GM13976 (cell line): ENCODE data around the gene LRMDA.

Experiments
- DNase-seq: peaks from one replicate; pipeline ENCODE4 v3.0.0; 2012; ENCODE audit warnings: low spot score
- in situ Hi-C: fragments of 300-500 bp; cut with MboI; formaldehyde crosslinking; loops from one replicate; pipeline ENCODE4 v1.12.0; 2022; ENCODE audit warnings: low sequenced_read_pairs, mixed read lengths, inconsistent platforms; ENCODE audit not compliant: unreplicated experiment
- TF ChIP-seq, protein P1 (sequence below): IDR thresholded peaks from 2 replicates; pipeline ENCODE4 v1.5.1; 2012; ENCODE audit warnings: borderline replicate concordance, mild to moderate bottlenecking; ENCODE audit not compliant: insufficient read depth; ENCODE audit errors: extremely low read depth, missing control alignments, control extremely low read depth

Gene LRMDA

DNA sequence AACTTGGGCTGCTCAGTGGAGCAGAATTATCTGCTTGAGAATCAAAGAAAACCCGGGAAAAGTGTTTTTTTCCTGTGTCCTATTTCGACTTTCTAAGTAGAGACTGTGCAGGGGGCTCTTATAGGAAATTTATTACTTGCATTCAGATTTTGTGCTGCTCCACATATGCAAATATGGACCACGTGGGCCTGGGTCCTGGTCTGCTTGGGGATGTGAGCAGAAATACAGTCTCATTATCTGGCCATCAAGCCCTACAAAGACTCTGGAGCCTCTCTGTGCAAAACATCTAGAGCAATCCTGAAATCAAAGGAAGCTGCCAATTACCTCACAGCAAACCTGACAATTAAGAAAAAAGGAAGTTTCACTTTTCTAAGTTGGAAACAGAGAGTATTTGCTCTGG lies 216.9 kb downstream of the LRMDA start:
- no peak for DNase-seq
- in situ Hi-C loops: no loop called here
- TF ChIP-seq, protein P1, sequence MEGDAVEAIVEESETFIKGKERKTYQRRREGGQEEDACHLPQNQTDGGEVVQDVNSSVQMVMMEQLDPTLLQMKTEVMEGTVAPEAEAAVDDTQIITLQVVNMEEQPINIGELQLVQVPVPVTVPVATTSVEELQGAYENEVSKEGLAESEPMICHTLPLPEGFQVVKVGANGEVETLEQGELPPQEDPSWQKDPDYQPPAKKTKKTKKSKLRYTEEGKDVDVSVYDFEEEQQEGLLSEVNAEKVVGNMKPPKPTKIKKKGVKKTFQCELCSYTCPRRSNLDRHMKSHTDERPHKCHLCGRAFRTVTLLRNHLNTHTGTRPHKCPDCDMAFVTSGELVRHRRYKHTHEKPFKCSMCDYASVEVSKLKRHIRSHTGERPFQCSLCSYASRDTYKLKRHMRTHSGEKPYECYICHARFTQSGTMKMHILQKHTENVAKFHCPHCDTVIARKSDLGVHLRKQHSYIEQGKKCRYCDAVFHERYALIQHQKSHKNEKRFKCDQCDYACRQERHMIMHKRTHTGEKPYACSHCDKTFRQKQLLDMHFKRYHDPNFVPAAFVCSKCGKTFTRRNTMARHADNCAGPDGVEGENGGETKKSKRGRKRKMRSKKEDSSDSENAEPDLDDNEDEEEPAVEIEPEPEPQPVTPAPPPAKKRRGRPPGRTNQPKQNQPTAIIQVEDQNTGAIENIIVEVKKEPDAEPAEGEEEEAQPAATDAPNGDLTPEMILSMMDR: no peak

DNA sequence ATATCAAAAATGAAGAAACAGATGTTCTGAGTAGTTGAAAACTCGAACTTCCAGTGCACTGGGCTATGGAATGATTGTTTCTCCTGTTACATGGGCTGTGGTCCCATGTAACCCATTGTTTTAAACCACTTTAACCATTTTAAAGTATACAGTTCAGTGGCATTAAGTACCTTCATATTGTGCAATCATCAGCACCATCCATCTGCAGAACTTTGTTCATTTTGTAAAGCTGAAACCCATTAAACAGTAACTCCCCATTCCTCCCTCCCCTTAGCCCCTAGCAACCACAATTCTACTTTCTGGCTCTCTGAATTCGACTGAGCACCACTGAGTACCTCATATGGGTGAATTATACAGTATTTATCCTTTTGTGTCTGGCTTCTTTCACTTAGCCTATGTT lies 217.4 kb downstream of the LRMDA start:
- no peak for DNase-seq
- in situ Hi-C loops: no loop called here
- TF ChIP-seq, protein P1: no peak

DNA sequence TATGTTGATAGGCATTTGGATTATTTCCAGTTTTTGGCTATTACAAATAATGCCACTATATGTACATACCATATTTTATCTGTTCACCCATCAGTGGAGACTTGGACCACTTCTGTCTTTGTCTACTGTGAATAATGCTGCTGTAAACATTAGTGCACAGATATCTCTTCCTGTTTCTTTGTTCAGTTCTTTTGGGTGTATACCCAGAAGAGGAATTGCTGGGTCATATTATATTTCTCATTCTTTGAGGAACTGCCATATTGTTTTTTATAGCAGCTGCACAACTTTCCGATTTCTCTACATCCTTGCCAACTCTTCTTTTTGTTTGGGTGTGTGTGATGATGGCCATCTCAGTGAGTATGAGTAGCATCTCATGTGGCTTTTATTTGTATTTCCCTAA lies 218.0 kb downstream of the LRMDA start:
- DNase-seq: no peak
- in situ Hi-C loops: no loop called here
- TF ChIP-seq, protein P1: no peak

DNA sequence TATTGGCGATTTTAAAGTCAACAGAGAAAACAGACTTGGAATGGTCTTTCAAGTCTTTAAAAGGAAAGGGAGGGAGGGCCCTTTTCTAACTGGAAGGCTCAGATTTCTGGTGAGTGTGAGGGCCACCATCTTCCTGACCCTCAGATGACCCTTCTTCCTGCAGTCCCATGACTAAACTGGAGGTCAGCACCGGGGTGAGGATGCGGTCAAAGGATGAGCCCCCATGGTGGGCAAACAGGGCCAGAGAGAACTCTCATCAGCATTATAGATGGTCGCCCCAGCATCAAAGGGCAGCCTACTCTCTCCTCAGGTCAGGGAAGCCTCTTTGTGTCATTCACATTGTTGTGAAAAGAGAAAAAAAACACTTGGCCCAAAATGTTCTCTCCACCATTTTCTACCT lies 219.2 kb downstream of the LRMDA start:
- TF ChIP-seq, protein P1: no peak
- no peak for DNase-seq
- in situ Hi-C loops: no loop called here

DNA sequence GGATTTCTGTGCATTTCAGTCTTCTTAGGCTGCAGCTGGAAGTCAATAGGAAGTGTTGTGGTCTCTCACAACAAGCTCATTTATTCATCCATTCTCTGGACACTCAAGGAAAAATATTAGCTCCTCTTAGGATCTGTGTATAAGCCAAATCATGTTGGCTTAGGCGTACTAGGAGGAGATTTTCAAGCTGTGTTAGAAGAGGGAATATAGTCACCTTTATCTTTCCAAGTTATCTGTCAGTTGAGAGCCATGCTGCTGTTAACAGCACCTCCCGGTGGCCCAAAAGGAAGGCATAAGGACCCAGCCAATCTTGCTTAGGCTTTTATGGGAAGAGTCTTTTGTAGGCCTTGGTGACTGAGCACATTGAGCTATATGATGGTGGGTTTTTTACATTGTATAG lies 220.0 kb downstream of the LRMDA start:
- TF ChIP-seq, protein P1: no peak
- in situ Hi-C loops: no loop called here
- no peak for DNase-seq

DNA sequence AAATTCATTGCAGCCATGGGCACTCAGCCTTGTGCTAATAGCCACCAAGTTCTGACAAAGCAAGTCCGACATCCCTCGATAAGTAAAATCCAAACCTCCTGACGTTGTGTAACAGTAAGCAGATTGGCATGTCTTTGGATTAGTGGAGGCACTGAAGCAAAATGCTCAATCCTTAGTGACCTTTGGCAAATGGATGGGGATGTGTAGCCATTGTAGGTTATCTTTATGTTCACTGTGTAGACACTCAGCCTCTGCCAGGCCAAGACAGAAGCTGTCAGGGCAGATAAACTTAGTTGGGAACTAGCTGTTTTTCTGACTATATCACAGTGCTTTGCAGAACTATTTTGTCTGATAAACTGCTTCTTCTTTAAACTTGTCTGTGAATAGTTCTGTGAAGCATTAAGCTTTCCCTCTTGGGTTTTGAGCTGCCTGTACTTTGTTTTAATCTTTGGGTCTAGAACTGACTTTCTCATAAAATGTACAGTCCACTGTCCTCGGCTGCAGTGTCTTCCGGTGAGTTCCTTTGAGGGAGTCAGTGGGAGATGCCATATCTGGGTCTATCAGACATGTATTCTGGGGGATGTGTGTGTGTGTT lies 220.8 kb downstream of the LRMDA start:
- in situ Hi-C loops: no loop called here
- TF ChIP-seq, protein P1: no peak
- no peak for DNase-seq

DNA sequence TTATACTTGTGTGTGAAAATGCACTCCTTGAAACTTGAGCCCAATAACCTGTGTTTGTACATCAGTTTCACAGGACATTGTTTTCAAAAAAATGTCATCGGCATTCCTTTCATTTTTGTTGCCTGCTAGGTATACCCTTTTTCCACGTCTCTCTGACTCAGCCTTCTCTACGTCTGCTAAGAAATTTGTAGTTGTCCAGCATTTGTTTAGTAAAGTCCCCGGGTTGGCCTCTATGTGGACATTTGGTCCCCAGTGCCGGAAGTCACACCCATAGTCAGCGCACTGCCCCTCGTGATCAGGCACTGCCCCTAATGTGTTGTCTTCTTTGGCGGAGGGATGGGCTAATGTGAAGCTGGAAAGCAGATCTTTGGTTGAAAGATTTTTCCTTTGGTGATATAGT lies 222.3 kb downstream of the LRMDA start:
- TF ChIP-seq, protein P1: no peak
- DNase-seq: no peak
- in situ Hi-C loops: no loop called here
